Gastrocnemius medialis (tissue), 4 donors: ENCODE results near the gene DGKZ.

Experiments used
- POLR2A ChIP-seq, 2 donors: fragments of 450-650 bp; IDR thresholded peaks; one replicate each; pipeline ENCODE4 v1.6.1; 2017; ENCODE audit warnings: antibody characterized with exemption in 2 of 2, mild to moderate bottlenecking in 2 of 2, moderate library complexity in 2 of 2
- TF ChIP-seq, protein P1 (sequence below), 5 experiments: fragments of 450-650 bp in 3 of 5; fragments of 200-600 bp in 2 of 5; sonication (generic) in 2 of 5; IDR thresholded peaks in 4 of 5; conservative IDR thresholded peaks in 1 of 5; 1 replicate in 4 of 5; 2 replicates in 1 of 5; pipeline ENCODE4 v1.5.1; 2016 to 2019; ENCODE audit warnings: antibody characterized with exemption in 5 of 5, mild to moderate bottlenecking in 3 of 5, moderate library complexity in 3 of 5

DNA sequence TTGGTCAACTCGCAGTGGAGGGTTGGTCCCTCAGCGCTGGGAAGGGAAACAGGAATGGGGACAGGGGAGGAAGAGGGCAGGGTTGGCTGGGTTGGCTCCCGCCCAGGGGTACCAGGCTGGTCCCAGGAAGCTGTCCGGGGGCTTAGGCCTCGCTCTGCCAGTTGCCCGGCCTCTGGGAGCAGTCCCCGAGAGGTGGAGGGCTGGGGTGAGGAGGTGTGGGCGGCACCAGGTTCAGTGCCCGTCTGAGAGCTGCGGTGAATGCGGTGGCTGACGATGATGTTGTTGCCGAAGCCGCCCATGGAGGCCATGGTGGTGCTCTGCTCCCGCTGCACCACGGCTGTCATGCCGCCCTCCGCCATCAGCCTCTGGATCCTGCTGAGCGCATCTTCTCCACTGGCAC is 50.3 kb downstream of the DGKZ start:
- TF ChIP-seq, protein P1, sequence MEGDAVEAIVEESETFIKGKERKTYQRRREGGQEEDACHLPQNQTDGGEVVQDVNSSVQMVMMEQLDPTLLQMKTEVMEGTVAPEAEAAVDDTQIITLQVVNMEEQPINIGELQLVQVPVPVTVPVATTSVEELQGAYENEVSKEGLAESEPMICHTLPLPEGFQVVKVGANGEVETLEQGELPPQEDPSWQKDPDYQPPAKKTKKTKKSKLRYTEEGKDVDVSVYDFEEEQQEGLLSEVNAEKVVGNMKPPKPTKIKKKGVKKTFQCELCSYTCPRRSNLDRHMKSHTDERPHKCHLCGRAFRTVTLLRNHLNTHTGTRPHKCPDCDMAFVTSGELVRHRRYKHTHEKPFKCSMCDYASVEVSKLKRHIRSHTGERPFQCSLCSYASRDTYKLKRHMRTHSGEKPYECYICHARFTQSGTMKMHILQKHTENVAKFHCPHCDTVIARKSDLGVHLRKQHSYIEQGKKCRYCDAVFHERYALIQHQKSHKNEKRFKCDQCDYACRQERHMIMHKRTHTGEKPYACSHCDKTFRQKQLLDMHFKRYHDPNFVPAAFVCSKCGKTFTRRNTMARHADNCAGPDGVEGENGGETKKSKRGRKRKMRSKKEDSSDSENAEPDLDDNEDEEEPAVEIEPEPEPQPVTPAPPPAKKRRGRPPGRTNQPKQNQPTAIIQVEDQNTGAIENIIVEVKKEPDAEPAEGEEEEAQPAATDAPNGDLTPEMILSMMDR (IDR thresholded peaks at IDR 0.05 in 4 of 5, conservative IDR thresholded peaks at IDR 0.05 in 1 of 5): no peak
- no peak for TF ChIP-seq POLR2A (IDR thresholded peaks at IDR 0.05)
